ENCODE measurements around the gene RAMACL.

GRCh38 chr6:166580076-166581050 is 6.1 kb downstream of the RAMACL start:
- TF ChIP-seq CTCF (conservative IDR thresholded peaks at IDR 0.05; ENCODE audit: low read depth, low read length) (no peak), EZH2 (IDR thresholded peaks at IDR 0.05; ENCODE audit: low read length, unreplicated experiment) (no peak)
